ENCODE measurements around the gene P2RY12. TPM values are rescaled to one million over a fixed set of nuclear protein-coding genes. Genes with fewer than 3 reads are reported as not detected.

Gene P2RY12
- total RNA-seq, 4 donors from 2014 or later, result 5.2 to 8.3 (median 7.0) TPM

DNA sequence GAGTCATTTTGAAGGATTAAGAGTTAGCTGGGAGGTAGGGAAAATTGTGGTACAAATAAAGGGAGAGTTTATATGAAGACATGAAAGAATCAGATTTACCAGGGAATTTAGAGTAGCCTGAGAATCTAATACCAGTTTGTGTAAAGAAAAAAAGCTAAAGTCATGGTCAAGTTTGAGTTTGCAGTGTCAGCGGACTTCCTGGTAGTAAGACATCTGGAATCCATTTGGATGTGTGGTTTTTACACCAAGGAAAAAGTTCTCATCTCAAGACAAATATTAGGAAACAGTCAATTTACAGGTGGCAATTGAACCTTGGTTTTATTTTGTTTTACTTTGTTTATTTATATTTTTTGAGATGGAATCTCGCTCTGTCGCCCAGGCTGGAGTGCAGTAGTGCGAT is 1.5 kb upstream of the P2RY12 start:
- TF ChIP-seq, protein P1, sequence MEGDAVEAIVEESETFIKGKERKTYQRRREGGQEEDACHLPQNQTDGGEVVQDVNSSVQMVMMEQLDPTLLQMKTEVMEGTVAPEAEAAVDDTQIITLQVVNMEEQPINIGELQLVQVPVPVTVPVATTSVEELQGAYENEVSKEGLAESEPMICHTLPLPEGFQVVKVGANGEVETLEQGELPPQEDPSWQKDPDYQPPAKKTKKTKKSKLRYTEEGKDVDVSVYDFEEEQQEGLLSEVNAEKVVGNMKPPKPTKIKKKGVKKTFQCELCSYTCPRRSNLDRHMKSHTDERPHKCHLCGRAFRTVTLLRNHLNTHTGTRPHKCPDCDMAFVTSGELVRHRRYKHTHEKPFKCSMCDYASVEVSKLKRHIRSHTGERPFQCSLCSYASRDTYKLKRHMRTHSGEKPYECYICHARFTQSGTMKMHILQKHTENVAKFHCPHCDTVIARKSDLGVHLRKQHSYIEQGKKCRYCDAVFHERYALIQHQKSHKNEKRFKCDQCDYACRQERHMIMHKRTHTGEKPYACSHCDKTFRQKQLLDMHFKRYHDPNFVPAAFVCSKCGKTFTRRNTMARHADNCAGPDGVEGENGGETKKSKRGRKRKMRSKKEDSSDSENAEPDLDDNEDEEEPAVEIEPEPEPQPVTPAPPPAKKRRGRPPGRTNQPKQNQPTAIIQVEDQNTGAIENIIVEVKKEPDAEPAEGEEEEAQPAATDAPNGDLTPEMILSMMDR (IDR thresholded peaks at IDR 0.05), result no peak
- DNase-seq (ENCODE audit: low spot score) (no peak), ATAC-seq (ENCODE audit: low FRiP score) (no peak)

GRCh38 chr3:151383956-151384355 is 597 bp downstream of the P2RY12 start:
- TF ChIP-seq, protein P1 (IDR thresholded peaks at IDR 0.05), result no peak
- DNase-seq (ENCODE audit: low spot score) (no peak), ATAC-seq (ENCODE audit: low FRiP score) (no peak)

- TF ChIP-seq, protein P1 (IDR thresholded peaks at IDR 0.05), result no peak
- DNase-seq (ENCODE audit: low spot score) (no peak), ATAC-seq (ENCODE audit: low FRiP score) (no peak)
Observed at GRCh38 chr3:151383111-151383510, 1.4 kb downstream of the P2RY12 start.

GRCh38 chr3:151382671-151383070 is 1.9 kb downstream of the P2RY12 start:
- TF ChIP-seq, protein P1 (IDR thresholded peaks at IDR 0.05), result no peak
- no peak for ATAC-seq (ENCODE audit: low FRiP score)
- DNase-seq (ENCODE audit: low spot score), result no peak

DNA sequence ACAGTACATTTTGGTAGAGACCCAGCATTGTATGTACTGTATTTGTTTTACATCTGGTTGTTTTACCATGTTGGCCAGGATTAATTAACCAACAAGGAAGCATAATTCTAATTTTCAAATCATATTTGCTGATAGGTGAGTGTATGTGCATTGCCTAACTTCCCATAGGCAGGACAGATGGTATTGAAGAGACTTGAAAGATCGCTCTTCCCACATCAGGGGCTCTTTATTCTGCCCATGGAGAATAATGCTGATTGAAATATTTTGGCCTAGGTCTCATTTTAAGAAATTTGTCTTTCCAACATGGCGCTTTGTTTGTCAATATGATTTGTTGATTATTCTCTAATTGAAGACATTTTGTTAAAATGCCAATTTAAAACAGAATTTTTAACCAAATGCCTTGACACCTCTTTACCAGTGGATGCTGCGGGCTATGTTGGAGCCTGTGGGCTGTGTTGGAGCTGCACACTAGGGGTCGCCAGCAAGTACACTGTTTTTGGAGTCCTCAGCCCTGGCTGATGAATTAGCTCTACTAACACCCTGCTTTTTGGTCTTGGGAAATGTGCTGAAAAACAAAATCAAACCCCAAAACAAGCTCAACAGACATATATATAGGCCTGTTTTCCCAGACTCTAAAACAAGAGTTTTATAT is 5.3 kb downstream of the P2RY12 start:
- DNase-seq (ENCODE audit: low spot score) (no peak), ATAC-seq (ENCODE audit: low FRiP score) (no peak)
- TF ChIP-seq, protein P1 (IDR thresholded peaks at IDR 0.05), result peak in 1 of 3 donors; percentile 10

DNA sequence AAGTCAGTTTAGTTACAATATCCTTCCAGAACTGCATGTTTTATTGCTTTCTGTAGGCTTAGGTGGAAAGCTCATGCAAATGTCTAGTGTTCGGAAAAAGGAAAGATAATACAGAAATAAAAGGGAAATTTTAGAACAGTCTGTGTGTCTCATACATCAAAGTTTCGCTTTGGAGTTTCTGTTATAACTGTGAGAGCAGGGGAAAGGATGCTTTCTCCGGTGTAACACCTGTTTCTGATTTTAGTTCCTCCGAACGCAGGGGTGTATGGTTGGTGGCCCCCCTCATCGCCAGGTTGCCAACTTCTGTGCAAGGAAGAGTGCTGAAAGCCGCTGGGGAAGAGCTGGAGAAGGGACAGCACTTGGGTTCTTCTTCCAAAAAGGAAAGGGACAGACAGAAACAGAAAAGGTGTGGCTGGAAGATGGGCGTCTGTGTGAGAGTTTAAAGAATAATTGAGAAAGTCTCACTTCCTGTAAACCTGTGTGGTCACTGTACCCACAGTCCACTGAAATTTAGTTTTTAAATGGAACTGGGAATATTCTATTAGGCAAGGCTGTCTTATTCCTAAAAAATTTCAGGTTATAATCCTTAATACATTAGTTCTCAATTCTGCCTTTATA is 6.7 kb downstream of the P2RY12 start:
- ATAC-seq (ENCODE audit: low FRiP score), result no peak
- no peak for DNase-seq (ENCODE audit: low spot score)
- TF ChIP-seq, protein P1 (IDR thresholded peaks at IDR 0.05), result no peak
